Endothelial cell of umbilical vein (primary cell): Measurements from ENCODE around the gene ZNF555. TPM values are rescaled to one million over a fixed set of nuclear protein-coding genes. Genes with fewer than 3 reads are reported as not detected.
"Not testable (repeated sequence)": the region's sequence is repeated elsewhere in the genome, so short reads cannot be mapped to it uniquely, and the experiment has no call there.

Experiments used
- BruUV-seq: library from RNA; stranded (reverse); fragments of 400-500 nt; replicated peaks from 2 replicates; lab custom pipeline; 2021; lab: Mats Ljungman, UMichigan
- CTCF ChIA-PET: fragments of 300-600, 350-600 bp; sonication (Branson Sonifier 250); formaldehyde crosslinking; loops from one replicate; lab custom pipeline; 2021; ENCODE audit warnings: antibody characterized with exemption, inconsistent platforms; lab: Charles Lee
- POLR2A ChIA-PET: fragments of 300-600, 350-600 bp; sonication (Branson Sonifier 250); formaldehyde crosslinking; loops from one replicate; lab custom pipeline; 2021; ENCODE audit warnings: antibody characterized with exemption, inconsistent platforms; lab: Charles Lee
- DNase-seq: peaks from one replicate; pipeline ENCODE4 v3.0.0-alpha.2; 2011; ENCODE audit warnings: low read depth, low spot score
- FAIRE-seq: peaks from 2 replicates; lab custom pipeline; 2011; peaks lifted over from hg19 to GRCh38; lab: Jason Lieb, UNC
- H2AFZ ChIP-seq: 2 replicates; pipeline ENCODE4 v1.6.0; 2012; ENCODE audit warnings: low read depth, low read length, control low read depth, inconsistent platforms
- H3K27ac ChIP-seq: 2 replicates; pipeline ENCODE4 v1.5.1; 2011; ENCODE audit warnings: low read depth, mild to moderate bottlenecking, control low read depth, low read length, moderate library complexity; ENCODE audit not compliant: insufficient read depth
- H3K27me3 ChIP-seq, 2 experiments: 2 replicates each; pipeline versions ENCODE4 v1.6.0 to v1.6.1; 2011; ENCODE audit warnings: low read length in 2 of 2, mixed read lengths in 1 of 2; ENCODE audit not compliant: control insufficient read depth in 2 of 2, insufficient read depth in 2 of 2
- H3K36me3 ChIP-seq, 2 experiments: 2 replicates in 1 of 2; 3 replicates in 1 of 2; pipeline ENCODE4 v1.5.1; 2011; ENCODE audit warnings: low read length in 2 of 2, mild to moderate bottlenecking in 1 of 2, moderate library complexity in 1 of 2; ENCODE audit not compliant: control insufficient read depth in 2 of 2, insufficient read depth in 2 of 2; ENCODE audit errors: extremely low read depth in 1 of 2
- H3K4me1 ChIP-seq: 3 replicates; pipeline ENCODE4 v1.5.1; 2011; ENCODE audit warnings: mild to moderate bottlenecking, low read length; ENCODE audit not compliant: control insufficient read depth, insufficient read depth; ENCODE audit errors: extremely low read depth
- H3K4me2 ChIP-seq: 2 replicates; pipeline ENCODE4 v1.6.1; 2011; ENCODE audit warnings: low read length, control low read depth, mixed read lengths; ENCODE audit not compliant: insufficient read depth
- H3K4me3 ChIP-seq, 3 experiments: fragments of 200-600 bp in 1 of 3; sonication (generic), shearing (Covaris generic) in 1 of 3; replicated peaks in 1 of 3; 2 replicates each; pipeline ENCODE4 v1.5.1; 2011 to 2016; ENCODE audit warnings: control low read depth in 3 of 3, low read length in 3 of 3, mild to moderate bottlenecking in 2 of 3, inconsistent platforms in 1 of 3, low read depth in 1 of 3, moderate library complexity in 1 of 3; ENCODE audit not compliant: insufficient read depth in 1 of 3
- H3K79me2 ChIP-seq: 2 replicates; pipeline ENCODE4 v1.6.0; 2012; ENCODE audit warnings: low read length, inconsistent platforms; ENCODE audit not compliant: control insufficient read depth, insufficient read depth
- H3K9ac ChIP-seq: replicated peaks from 2 replicates; pipeline ENCODE3; 2011; ENCODE audit warnings: low read length, control low read depth; ENCODE audit not compliant: insufficient read depth; ENCODE audit errors: extremely low read depth
- H3K9me1 ChIP-seq: replicated peaks from 3 replicates; pipeline ENCODE4 v1.6.0; 2011; ENCODE audit warnings: mild to moderate bottlenecking, low read length; ENCODE audit not compliant: control insufficient read depth, insufficient read depth; ENCODE audit errors: extremely low read depth
- H3K9me3 ChIP-seq: replicated peaks from 2 replicates; pipeline ENCODE4 v1.5.1; 2012; ENCODE audit warnings: low read length, inconsistent platforms; ENCODE audit not compliant: control insufficient read depth, insufficient read depth
- H4K20me1 ChIP-seq: replicated peaks from 2 replicates; pipeline ENCODE3; 2011; ENCODE audit warnings: mild to moderate bottlenecking, low read length; ENCODE audit not compliant: control insufficient read depth, insufficient read depth; ENCODE audit errors: extremely low read depth
- JUN ChIP-seq: IDR thresholded peaks from 2 replicates; pipeline ENCODE4 v1.6.1; 2011; ENCODE audit warnings: borderline replicate concordance, low read depth; ENCODE audit not compliant: insufficient read length, insufficient read depth
- dilution Hi-C: fragments of 300-500 bp; cut with MboI; formaldehyde crosslinking; loops from one replicate; pipeline ENCODE4 v1.15.0; 2019; ENCODE audit warnings: low sequenced_read_pairs; ENCODE audit not compliant: extremely low pct_ligation_motif_present
- intact Hi-C: fragments of 100-400 bp; cut with micrococcal nuclease; formaldehyde crosslinking; loops from one replicate; pipeline ENCODE4 v1.10.0; 2022
- polyA plus RNA-seq, 4 experiments: library from polyadenylated mRNA; depleted of rRNA in 3 of 4; stranded (reverse) in 3 of 4; unstranded in 1 of 4; fragments of >200 nt; gene quantifications; 2 replicates each; pipeline versions ENCODE4 v1.2.1 to v1.2.3, GENCODE V29; 2011 to 2012; ENCODE audit warnings: missing spikeins in 1 of 4
- total RNA-seq: library from RNA; stranded (reverse); gene quantifications from 2 replicates; pipeline ENCODE4 v1.2.3, GENCODE V29; 2021

ZNF555 gene
- total and polyA plus RNA-seq, 2 donors (not counting 3 experiments of a cell fraction or from before 2014, with no cell fraction given): 1.6 to 5.4 TPM

GRCh38 chr19:2816641-2817040 is 24.6 kb upstream of the ZNF555 start:
- Histone ChIP-seq H3K4me3 (no peak overlapping the region), H3K4me2 (no peak overlapping the region), H3K9ac (no peak overlapping the region), H4K20me1 (no peaks in the 10 kb centered on the region), H2AFZ (no peak overlapping the region), H3K9me1 (no peaks in the 10 kb centered on the region), H3K9me3 (no peaks in the 10 kb centered on the region), H3K36me3 (peaks cover 0 to 5% of the 10 kb centered on the region in 2 experiments), H3K27me3 (no peaks in the 10 kb centered on the region), H3K4me1 (peaks cover 3% of the 10 kb centered on the region), H3K79me2 (no peaks in the 10 kb centered on the region), H3K27ac (no peak overlapping the region)
- intact Hi-C loops (no loop called here), dilution Hi-C loops (no loop called here)
- no peak for TF ChIP-seq JUN
- no peak for FAIRE-seq
- ChIA-PET POLR2A (no interaction called here), CTCF (no interaction called here)
- no peak for DNase-seq
- no TSS peak for BruUV-seq

DNA sequence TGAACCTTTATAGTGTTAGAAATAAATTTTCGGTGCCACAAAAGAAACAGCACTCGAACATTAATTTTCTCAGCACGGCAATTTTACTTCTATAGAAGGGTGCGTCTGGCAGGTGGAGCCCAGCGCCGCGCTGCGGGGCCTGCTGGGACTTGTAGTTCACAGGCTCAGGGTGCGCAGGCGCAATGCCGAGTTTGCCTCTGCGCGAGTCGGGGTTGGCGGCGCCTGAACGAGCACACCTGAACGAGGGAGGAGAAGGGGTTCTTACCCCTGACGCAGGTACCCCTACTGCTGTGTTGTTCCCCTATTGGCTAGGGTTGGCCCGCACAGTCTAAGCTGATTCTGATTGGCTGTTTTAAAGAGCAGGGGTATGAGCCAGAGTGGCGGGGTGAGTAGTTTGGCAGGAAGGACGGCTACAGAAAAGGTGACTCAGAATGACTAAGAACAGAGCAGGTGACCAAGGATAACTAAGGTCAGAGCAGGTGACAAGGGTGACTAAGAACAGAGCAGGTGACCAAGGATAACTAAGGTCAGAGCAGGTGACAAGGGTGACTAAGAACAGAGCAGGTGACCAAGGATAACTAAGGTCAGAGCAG is 23.9 kb upstream of the ZNF555 start:
- H3K4me2 ChIP-seq, H3K4me1 ChIP-seq, H3K27ac ChIP-seq, FAIRE-seq, BruUV-seq, dilution Hi-C loops, H3K79me2 ChIP-seq, H3K4me3 ChIP-seq, H3K36me3 ChIP-seq, H3K9ac ChIP-seq, H3K9me1 ChIP-seq, intact Hi-C loops, H4K20me1 ChIP-seq, DNase-seq, CTCF ChIA-PET, H3K9me3 ChIP-seq, H2AFZ ChIP-seq, H3K27me3 ChIP-seq, POLR2A ChIA-PET: not testable (repeated sequence)
